Stimulated activated effector memory CD8-positive, alpha-beta T cell treated with anti-CD3 and anti-CD28 coated beads, Interleukin-12 subunit alpha, Interleukin-12 subunit beta, amount 100 ng/mL, for 72 hours (primary cell): ENCODE measurements around the gene FTO.
A peak's percentile ranks its signal among the peaks of the same experiment; 100 is the strongest.

Source experiments
- ATAC-seq: fragments of 150-1000 bp; cut with Tn5 transposase; 2 replicates; pipeline ENCODE4 v1.10.0; 2021
- DNase-seq, 2 donors: peaks; one replicate each; pipeline ENCODE4 v3.0.0; 2021 to 2022; ENCODE audit warnings: low spot score in 2 of 2
- H3K27ac Mint-ChIP-seq: one replicate; pipeline ENCODE4 v1.8.0; 2022; ENCODE audit warnings: mild to moderate bottlenecking, mixed read lengths
- H3K36me3 Mint-ChIP-seq: one replicate; pipeline ENCODE4 v1.8.0; 2022; ENCODE audit warnings: mild to moderate bottlenecking, mixed read lengths
- H3K4me1 Mint-ChIP-seq: one replicate; pipeline ENCODE4 v1.8.0; 2022; ENCODE audit warnings: mixed read lengths
- H3K4me3 Mint-ChIP-seq: one replicate; pipeline ENCODE4 v1.8.0; 2022; ENCODE audit warnings: mild to moderate bottlenecking, mixed read lengths
- H3K9me3 Mint-ChIP-seq: one replicate; pipeline ENCODE4 v1.8.0; 2022; ENCODE audit warnings: mixed read lengths

The FTO gene

GRCh38 chr16:53936529-53936928 is 232.6 kb downstream of the FTO start:
- DNase-seq (no peak), ATAC-seq (no peak)
- Mint-ChIP-seq H3K4me3 (no peak overlapping the region), H3K27ac (no peak overlapping the region), H3K4me1 (no peaks in the 10 kb centered on the region), H3K9me3 (no peaks in the 10 kb centered on the region), H3K36me3 (peaks cover 22% of the 10 kb centered on the region)

GRCh38 chr16:53937161-53937880 is 233.4 kb downstream of the FTO start:
- DNase-seq (no peak), ATAC-seq (no peak)
- Mint-ChIP-seq H3K27ac (no peak overlapping the region), H3K4me3 (no peak overlapping the region), H3K36me3 (peaks cover 22% of the 10 kb centered on the region), H3K4me1 (no peaks in the 10 kb centered on the region), H3K9me3 (no peaks in the 10 kb centered on the region)

GRCh38 chr16:53944025-53944424 is 240.1 kb downstream of the FTO start:
- no peaks in the 10 kb centered on the region for H3K9me3 Mint-ChIP-seq
- ATAC-seq (no peak), DNase-seq (no peak)
- H3K4me3 Mint-ChIP-seq = no peak overlapping the region
- peaks cover 3% of the 10 kb centered on the region for H3K4me1 Mint-ChIP-seq
- no peaks in the 10 kb centered on the region for H3K36me3 Mint-ChIP-seq
- H3K27ac Mint-ChIP-seq = no peak overlapping the region

GRCh38 chr16:53945996-53946395 is 242.0 kb downstream of the FTO start:
- no peaks in the 10 kb centered on the region for H3K9me3 Mint-ChIP-seq
- peaks cover 5% of the 10 kb centered on the region for H3K4me1 Mint-ChIP-seq
- no peaks in the 10 kb centered on the region for H3K36me3 Mint-ChIP-seq
- DNase-seq (no peak), ATAC-seq (no peak)
- H3K27ac Mint-ChIP-seq = no peak overlapping the region
- no peak overlapping the region for H3K4me3 Mint-ChIP-seq

GRCh38 chr16:53946746-53947386 is 242.9 kb downstream of the FTO start:
- Mint-ChIP-seq H3K36me3 (no peaks in the 10 kb centered on the region), H3K4me3 (no peak overlapping the region), H3K9me3 (no peaks in the 10 kb centered on the region), H3K4me1 (peaks cover 6% of the 10 kb centered on the region), H3K27ac (no peak overlapping the region)
- DNase-seq = no peak
- no peak for ATAC-seq

GRCh38 chr16:53947642-53948041 is 243.7 kb downstream of the FTO start:
- Mint-ChIP-seq H3K4me3 (no peak overlapping the region), H3K27ac (no peak overlapping the region), H3K36me3 (no peaks in the 10 kb centered on the region), H3K9me3 (no peaks in the 10 kb centered on the region), H3K4me1 (peaks cover 14% of the 10 kb centered on the region)
- DNase-seq = no peak
- no peak for ATAC-seq

- ATAC-seq (no peak), DNase-seq (no peak)
- Mint-ChIP-seq H3K9me3 (no peaks in the 10 kb centered on the region), H3K4me3 (no peak overlapping the region), H3K4me1 (peaks cover 17% of the 10 kb centered on the region), H3K36me3 (no peaks in the 10 kb centered on the region), H3K27ac (no peak overlapping the region)
Observed at GRCh38 chr16:53948326-53948725, 244.4 kb downstream of the FTO start.

- Mint-ChIP-seq H3K4me1 (peaks cover 17% of the 10 kb centered on the region), H3K9me3 (no peaks in the 10 kb centered on the region), H3K36me3 (no peaks in the 10 kb centered on the region), H3K4me3 (no peak overlapping the region), H3K27ac (no peak overlapping the region)
- no peak for ATAC-seq
- no peak for DNase-seq
Observed at GRCh38 chr16:53948734-53949430, 244.9 kb downstream of the FTO start.

GRCh38 chr16:53949715-53950410 is 245.9 kb downstream of the FTO start:
- no peak for ATAC-seq
- DNase-seq = no peak
- Mint-ChIP-seq H3K27ac (no peak overlapping the region), H3K4me1 (peaks cover 17% of the 10 kb centered on the region), H3K36me3 (no peaks in the 10 kb centered on the region), H3K4me3 (no peak overlapping the region), H3K9me3 (no peaks in the 10 kb centered on the region)

- no peak overlapping the region for H3K4me3 Mint-ChIP-seq
- H3K27ac Mint-ChIP-seq = no peak overlapping the region
- DNase-seq (no peak), ATAC-seq (no peak)
- H3K4me1 Mint-ChIP-seq = peaks cover 23% of the 10 kb centered on the region
- H3K9me3 Mint-ChIP-seq = no peaks in the 10 kb centered on the region
- no peaks in the 10 kb centered on the region for H3K36me3 Mint-ChIP-seq
Observed at GRCh38 chr16:53950677-53951076, 246.7 kb downstream of the FTO start.

- Mint-ChIP-seq H3K4me3 (no peak overlapping the region), H3K27ac (no peak overlapping the region), H3K9me3 (no peaks in the 10 kb centered on the region), H3K36me3 (no peaks in the 10 kb centered on the region), H3K4me1 (peaks cover 23% of the 10 kb centered on the region)
- ATAC-seq (peak; percentile 47), DNase-seq (no peak)
Observed at GRCh38 chr16:53952215-53953208, 248.6 kb downstream of the FTO start.

- no peak for ATAC-seq
- DNase-seq = no peak
- Mint-ChIP-seq H3K36me3 (no peaks in the 10 kb centered on the region), H3K4me3 (no peak overlapping the region), H3K27ac (no peak overlapping the region), H3K4me1 (peaks cover 23% of the 10 kb centered on the region), H3K9me3 (no peaks in the 10 kb centered on the region)
Observed at GRCh38 chr16:53953336-53953735, 249.4 kb downstream of the FTO start.

GRCh38 chr16:53955221-53955875 is 251.4 kb downstream of the FTO start:
- ATAC-seq (no peak), DNase-seq (no peak)
- Mint-ChIP-seq H3K36me3 (no peaks in the 10 kb centered on the region), H3K27ac (no peak overlapping the region), H3K4me3 (no peak overlapping the region), H3K4me1 (peaks cover 19% of the 10 kb centered on the region), H3K9me3 (no peaks in the 10 kb centered on the region)

GRCh38 chr16:53958341-53958880 is 254.5 kb downstream of the FTO start:
- H3K4me3 Mint-ChIP-seq = no peak overlapping the region
- H3K36me3 Mint-ChIP-seq = no peaks in the 10 kb centered on the region
- no peaks in the 10 kb centered on the region for H3K9me3 Mint-ChIP-seq
- DNase-seq = no peak
- no peak overlapping the region for H3K27ac Mint-ChIP-seq
- no peak for ATAC-seq
- peaks cover 12% of the 10 kb centered on the region for H3K4me1 Mint-ChIP-seq
